Measurements from ENCODE around the gene GDF15.
"Not testable (repeated sequence)": the region's sequence is repeated elsewhere in the genome, so short reads cannot be mapped to it uniquely, and the experiment has no call there.

The GDF15 gene

GRCh38 chr19:18390065-18390907, 4.3 kb downstream of the GDF15 start:
- no peak for FAIRE-seq

GRCh38 chr19:18391509-18392075, 5.6 kb downstream of the GDF15 start:
- FAIRE-seq, result no peak
- no peak for DNase-seq (ENCODE audit: low spot score)

More at GRCh38 chr19:18390065-18390907, 4.3 kb downstream of the GDF15 start:
- no peak for DNase-seq (ENCODE audit: low spot score)

DNA sequence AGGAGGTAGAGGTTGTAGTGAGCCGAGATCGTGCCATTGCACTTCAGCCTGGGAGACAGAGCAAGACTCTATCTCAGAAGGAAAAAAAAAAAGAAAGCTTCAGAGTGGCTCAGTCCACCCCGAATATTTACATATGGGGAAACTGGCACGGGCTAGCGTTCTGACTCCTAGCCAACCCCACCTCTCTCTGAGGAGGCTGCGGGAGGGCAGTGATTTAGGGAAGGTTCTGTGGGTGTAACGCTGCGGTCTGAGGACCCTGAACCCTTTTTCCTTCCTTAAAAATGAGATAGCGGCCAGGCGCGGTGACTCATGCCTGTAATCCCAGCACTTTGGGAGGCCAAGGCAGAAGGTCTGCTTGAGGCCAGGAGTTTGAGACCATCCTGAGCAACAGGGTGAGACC, 6.5 kb downstream of the GDF15 start:
- FAIRE-seq, result no peak
- DNase-seq (ENCODE audit: low spot score), result no peak

- FAIRE-seq, result no peak
- DNase-seq (ENCODE audit: low spot score), result no peak
Measured at GRCh38 chr19:18392926-18393325, 7.0 kb downstream of the GDF15 start.

- DNase-seq (ENCODE audit: low spot score), result no peak
- no peak for FAIRE-seq
Measured at GRCh38 chr19:18393836-18394235, 7.9 kb downstream of the GDF15 start.

DNA sequence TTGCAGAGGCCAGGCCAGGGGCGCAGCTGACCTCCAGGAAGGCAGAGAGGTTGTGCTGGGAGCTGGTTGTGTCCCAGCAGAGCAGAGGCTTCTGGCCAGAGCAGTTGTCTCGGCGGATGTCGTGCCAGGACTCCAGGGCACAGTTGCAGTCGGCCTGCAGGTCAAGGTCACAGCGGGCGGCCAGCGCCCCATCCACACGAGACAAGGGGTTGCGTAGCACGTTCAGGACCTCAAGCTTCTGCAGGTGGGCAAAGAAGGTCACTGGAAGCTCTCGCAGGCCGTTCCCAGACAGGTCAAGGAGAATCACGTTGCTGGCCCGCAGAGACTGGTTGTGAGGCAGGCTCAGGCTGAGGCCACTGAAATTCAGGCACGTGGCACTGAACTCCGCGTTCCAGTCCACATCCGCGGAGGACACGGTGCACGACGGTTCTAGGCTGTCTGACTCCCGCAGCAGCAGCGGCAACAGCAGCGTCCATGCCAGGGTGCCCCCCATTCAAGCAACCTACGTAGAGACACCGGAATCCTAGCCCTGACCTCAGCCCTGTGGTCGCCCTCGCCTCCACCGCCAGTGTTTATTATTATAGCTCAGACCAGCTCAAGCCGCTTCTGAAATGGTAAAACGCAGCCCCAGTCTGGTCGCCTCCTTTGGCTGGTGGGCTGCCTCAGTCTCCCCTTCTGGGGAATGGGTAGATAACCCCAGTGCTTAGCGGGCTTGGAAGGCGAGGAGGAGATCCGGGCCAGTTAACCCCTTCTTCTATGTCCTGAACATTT, 10.7 kb downstream of the GDF15 start:
- no peak for FAIRE-seq
- no peak for DNase-seq (ENCODE audit: low spot score)

DNA sequence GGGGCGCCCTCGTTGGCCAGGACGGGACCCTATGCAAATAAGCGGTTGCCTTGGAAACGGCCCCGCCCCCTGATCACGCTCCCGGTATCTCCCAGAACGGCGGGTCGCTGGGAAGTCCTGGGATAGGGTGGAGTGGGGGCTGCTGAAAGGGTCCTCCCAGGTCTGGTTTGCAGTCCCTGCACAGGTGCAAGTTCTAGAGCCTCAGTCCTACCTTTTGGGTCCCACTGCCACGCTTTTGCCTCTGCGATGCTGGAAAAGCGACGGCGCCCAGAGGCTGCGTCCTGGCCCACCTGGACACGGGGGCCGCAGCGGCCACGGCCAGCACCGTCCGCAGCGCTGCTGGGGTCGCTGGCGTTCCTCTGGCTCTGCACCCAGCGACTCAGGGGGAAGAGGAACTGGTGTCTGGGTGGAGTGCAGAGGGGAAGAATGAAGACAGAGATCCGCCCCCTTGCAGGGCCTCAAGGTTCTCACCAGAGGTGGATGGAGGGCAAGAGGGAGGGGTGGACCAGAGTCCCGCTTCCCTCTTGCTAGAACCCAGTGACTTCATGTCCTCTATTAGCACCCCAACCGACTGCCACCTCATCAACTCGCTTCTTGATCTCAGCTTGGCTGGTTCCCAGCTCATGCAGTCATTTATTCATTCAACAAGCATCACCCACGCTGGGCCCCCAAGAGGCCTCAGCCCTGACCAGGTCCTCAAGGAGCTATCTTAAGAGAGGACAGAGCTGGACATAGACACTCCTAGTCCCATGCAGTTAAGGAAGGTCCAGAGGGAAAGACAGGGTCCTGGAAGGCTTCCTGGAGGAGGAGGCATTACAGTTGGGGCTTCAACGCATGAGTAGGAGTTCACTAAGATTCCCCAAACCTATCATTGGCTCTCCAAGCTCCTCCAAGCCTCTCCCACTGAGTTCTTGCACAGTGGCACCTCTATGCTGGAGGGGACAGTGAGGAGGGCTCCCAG, 11.6 kb downstream of the GDF15 start, which contains the start of gene LRRC25:
TSS of gene LRRC25 (minus strand) at position 381 of the 961 bp plus-strand sequence. CDS start 659 bp downstream, outside the sequence.
- DNase-seq (ENCODE audit: low spot score) (no peak), FAIRE-seq (no peak)

GRCh38 chr19:18399008-18399407, 13.1 kb downstream of the GDF15 start:
- FAIRE-seq, result no peak

GRCh38 chr19:18401580-18402112, 15.7 kb downstream of the GDF15 start:
- DNase-seq (ENCODE audit: low spot score), result no peak

More at GRCh38 chr19:18399008-18399407, 13.1 kb downstream of the GDF15 start:
- DNase-seq (ENCODE audit: low spot score), result no peak

GRCh38 chr19:18402455-18403248, 16.7 kb downstream of the GDF15 start:
- FAIRE-seq, result not testable (repeated sequence)

More at GRCh38 chr19:18401580-18402112, 15.7 kb downstream of the GDF15 start:
- no peak for FAIRE-seq

GRCh38 chr19:18405754-18406153, 19.8 kb downstream of the GDF15 start:
- not testable (repeated sequence) for DNase-seq (ENCODE audit: low spot score); FAIRE-seq

More at GRCh38 chr19:18402455-18403248, 16.7 kb downstream of the GDF15 start:
- not testable (repeated sequence) for DNase-seq (ENCODE audit: low spot score)

- FAIRE-seq, result no peak
Measured at GRCh38 chr19:18406749-18407148, 20.8 kb downstream of the GDF15 start.

GRCh38 chr19:18408053-18408476, 22.1 kb downstream of the GDF15 start:
- FAIRE-seq, result no peak
- no peak for DNase-seq (ENCODE audit: low spot score)

More at GRCh38 chr19:18406749-18407148, 20.8 kb downstream of the GDF15 start:
- DNase-seq (ENCODE audit: low spot score), result no peak

DNA sequence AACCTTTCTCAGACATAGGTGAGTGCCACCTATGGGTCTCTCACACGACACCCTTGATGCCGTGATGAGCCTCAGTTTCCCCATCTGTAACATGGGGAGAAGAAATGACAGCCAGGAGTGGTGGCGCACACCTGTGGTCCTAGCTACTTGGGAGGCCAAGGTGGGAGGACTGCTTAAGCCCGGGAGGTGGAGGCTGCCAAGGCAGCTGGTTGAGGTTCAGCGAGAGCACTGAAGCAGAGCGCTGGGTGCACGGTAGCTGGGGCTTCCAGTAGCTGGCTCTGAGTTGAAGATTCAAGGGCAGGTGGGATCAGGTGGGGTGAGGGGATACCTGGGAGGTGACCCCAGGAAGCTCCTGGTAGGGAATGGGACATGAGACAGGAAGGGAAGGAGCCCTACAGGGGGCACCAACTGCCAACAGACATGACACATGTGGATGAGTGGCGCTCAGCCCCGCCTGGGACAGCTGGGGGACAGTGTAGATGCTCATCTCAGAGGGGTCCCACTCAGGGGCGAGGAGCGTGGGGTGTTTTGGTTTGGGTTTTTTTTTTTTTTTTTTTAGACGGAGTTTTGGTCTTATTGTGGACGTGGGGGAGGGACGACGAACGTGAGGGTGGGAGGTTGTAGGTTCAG, 26.8 kb downstream of the GDF15 start:
- no peak for DNase-seq (ENCODE audit: low spot score)
- FAIRE-seq, result no peak

GRCh38 chr19:18414504-18415177, 28.7 kb downstream of the GDF15 start:
- no peak for FAIRE-seq

GRCh38 chr19:18415178-18415867, 29.4 kb downstream of the GDF15 start:
- DNase-seq (ENCODE audit: low spot score) (no peak), FAIRE-seq (no peak)

More at GRCh38 chr19:18414504-18415177, 28.7 kb downstream of the GDF15 start:
- DNase-seq (ENCODE audit: low spot score), result no peak

GRCh38 chr19:18416778-18417249, 30.9 kb downstream of the GDF15 start:
- peak; percentile 82 for DNase-seq (ENCODE audit: low spot score)

More at GRCh38 chr19:18416778-18417249, 30.9 kb downstream of the GDF15 start:
- no peak for FAIRE-seq
